Keratinocyte (primary cell): Measurements from ENCODE around the gene HBB.
"Not testable (repeated sequence)": the region's sequence is repeated elsewhere in the genome, so short reads cannot be mapped to it uniquely, and the experiment has no call there.

Experiments used
- EZH2 ChIP-seq: IDR thresholded peaks from one replicate; pipeline ENCODE4 v1.6.1; 2012; ENCODE audit warnings: inconsistent platforms, mild to moderate bottlenecking, low read length, moderate library complexity
- TF ChIP-seq, protein P1 (sequence below), 3 experiments: IDR thresholded peaks in 1 of 3; conservative IDR thresholded peaks in 1 of 3; optimal IDR thresholded peaks in 1 of 3; 2 replicates in 2 of 3; 3 replicates in 1 of 3; pipeline versions ENCODE3 to v1.5.1; 2011; ENCODE audit warnings: low read length in 3 of 3, mild to moderate bottlenecking in 3 of 3, moderate library complexity in 2 of 3, control low read depth in 1 of 3, inconsistent platforms in 1 of 3; ENCODE audit not compliant: insufficient read depth in 2 of 3; ENCODE audit errors: extremely low read depth in 1 of 3

DNA sequence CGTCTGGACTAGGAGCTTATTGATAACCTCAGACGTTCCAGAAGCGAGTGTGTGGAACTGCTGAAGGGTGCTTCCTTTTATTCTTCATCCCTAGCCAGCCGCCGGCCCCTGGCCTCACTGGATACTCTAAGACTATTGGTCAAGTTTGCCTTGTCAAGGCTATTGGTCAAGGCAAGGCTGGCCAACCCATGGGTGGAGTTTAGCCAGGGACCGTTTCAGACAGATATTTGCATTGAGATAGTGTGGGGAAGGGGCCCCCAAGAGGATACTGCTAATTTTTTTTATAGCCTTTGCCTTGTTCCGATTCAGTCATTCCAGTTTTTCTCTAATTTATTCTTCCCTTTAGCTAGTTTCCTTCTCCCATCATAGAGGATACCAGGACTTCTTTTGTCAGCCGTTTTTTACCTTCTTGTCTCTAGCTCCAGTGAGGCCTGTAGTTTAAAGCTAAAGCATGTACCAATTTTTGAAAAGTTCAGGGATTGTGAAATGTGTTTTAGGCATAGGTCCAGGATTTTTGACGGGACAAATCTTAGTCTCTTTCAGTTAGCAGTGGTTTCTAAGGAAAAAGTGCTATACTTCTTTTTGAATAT is 23.0 kb upstream of the HBB start, which contains the start of gene HBG1:
- TF ChIP-seq, protein P1, sequence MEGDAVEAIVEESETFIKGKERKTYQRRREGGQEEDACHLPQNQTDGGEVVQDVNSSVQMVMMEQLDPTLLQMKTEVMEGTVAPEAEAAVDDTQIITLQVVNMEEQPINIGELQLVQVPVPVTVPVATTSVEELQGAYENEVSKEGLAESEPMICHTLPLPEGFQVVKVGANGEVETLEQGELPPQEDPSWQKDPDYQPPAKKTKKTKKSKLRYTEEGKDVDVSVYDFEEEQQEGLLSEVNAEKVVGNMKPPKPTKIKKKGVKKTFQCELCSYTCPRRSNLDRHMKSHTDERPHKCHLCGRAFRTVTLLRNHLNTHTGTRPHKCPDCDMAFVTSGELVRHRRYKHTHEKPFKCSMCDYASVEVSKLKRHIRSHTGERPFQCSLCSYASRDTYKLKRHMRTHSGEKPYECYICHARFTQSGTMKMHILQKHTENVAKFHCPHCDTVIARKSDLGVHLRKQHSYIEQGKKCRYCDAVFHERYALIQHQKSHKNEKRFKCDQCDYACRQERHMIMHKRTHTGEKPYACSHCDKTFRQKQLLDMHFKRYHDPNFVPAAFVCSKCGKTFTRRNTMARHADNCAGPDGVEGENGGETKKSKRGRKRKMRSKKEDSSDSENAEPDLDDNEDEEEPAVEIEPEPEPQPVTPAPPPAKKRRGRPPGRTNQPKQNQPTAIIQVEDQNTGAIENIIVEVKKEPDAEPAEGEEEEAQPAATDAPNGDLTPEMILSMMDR (optimal IDR thresholded peaks at IDR 0.05 in 1 of 3, IDR thresholded peaks at IDR 0.05 in 1 of 3, conservative IDR thresholded peaks at IDR 0.05 in 1 of 3; ENCODE audit: extremely low read depth in 1 of 3, insufficient read depth in 2 of 3, low read length in 3 of 3) = not testable (repeated sequence)
- not testable (repeated sequence) for TF ChIP-seq EZH2
